ENCODE results near the gene PLA2G4C. TPM values are rescaled to one million over a fixed set of nuclear protein-coding genes. Genes with fewer than 3 reads are reported as not detected.

The PLA2G4C gene
- total RNA-seq, 4 donors from 2014 or later, result 25.7 to 61.1 (median 51.1) TPM

DNA sequence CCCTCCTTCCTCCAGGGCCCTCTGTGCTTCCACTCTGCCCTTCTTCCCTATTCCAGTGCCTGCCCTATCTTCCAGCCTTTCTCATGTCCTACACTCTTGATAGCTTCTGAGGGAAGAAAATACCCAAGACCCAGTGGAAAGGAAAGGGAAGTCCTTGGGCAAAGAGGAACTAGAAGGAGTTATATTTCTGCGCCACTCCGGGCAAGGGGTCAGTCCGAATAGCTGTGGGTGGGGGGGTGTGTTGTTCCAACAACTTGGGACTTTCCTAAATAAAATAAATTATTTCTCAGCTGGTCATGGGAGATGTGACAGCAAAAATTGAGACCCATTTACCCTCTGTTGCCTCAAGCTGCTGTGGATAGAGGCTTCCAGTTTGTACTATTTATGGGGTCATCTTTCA is 89.9 kb downstream of the PLA2G4C start:
- ATAC-seq (no peak), DNase-seq (no peak)
- Histone ChIP-seq H3K9me3 (no peaks in the 10 kb centered on the region), H3K4me1 (no peaks in the 10 kb centered on the region), H3K36me3 (no peaks in the 10 kb centered on the region), H3K27ac (no peak overlapping the region), H3K27me3 (no peaks in the 10 kb centered on the region), H3K4me3 (no peak overlapping the region)
- TF ChIP-seq, protein P1, sequence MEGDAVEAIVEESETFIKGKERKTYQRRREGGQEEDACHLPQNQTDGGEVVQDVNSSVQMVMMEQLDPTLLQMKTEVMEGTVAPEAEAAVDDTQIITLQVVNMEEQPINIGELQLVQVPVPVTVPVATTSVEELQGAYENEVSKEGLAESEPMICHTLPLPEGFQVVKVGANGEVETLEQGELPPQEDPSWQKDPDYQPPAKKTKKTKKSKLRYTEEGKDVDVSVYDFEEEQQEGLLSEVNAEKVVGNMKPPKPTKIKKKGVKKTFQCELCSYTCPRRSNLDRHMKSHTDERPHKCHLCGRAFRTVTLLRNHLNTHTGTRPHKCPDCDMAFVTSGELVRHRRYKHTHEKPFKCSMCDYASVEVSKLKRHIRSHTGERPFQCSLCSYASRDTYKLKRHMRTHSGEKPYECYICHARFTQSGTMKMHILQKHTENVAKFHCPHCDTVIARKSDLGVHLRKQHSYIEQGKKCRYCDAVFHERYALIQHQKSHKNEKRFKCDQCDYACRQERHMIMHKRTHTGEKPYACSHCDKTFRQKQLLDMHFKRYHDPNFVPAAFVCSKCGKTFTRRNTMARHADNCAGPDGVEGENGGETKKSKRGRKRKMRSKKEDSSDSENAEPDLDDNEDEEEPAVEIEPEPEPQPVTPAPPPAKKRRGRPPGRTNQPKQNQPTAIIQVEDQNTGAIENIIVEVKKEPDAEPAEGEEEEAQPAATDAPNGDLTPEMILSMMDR (IDR thresholded peaks at IDR 0.05 in 4 of 5, conservative IDR thresholded peaks at IDR 0.05 in 1 of 5), result no peak
- TF ChIP-seq POLR2A (IDR thresholded peaks at IDR 0.05), result no peak
- in situ Hi-C loops (cut with MboI; ENCODE audit: low sequenced_read_pairs in 4 of 4), result no loop called here
- intact Hi-C loops (cut with DNase I; ENCODE audit: low total_unique reads), result no loop called here

DNA sequence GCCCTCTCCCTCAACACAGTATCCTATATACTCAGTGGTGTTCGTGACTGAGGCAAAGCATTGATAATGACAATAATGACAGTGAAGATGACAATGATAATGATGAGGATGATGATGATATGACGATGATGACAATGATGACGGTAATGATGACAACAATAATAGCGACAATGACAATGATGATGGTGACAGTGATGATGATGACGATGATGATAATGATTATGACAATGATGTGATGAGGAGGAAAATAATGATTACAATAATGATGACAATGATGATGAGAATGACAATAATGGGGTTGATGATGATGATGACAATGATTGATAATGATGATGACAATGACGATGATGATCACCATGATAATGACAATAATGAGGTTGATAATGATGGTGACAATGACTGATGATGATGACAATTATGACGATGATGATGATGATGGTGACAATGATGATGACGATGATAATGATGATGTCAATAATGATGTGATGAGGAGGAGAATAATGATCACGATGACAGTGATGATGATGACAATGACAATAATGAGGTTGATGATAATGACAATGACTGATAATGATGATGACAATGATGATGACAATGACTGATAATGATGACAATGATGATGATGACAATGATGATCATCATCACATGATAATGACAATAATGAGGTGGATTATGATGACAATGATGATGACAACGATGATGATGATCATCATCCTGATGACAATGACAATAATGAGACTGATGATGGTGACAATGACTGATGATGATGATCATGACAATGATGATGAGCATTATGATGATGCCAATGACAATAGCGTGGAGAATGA is 99.5 kb downstream of the PLA2G4C start:
- H3K4me3 ChIP-seq, result no peak overlapping the region
- H3K9me3 ChIP-seq, result no peaks in the 10 kb centered on the region
- DNase-seq (no peak), ATAC-seq (no peak)
- intact Hi-C loops (cut with DNase I; ENCODE audit: low total_unique reads), result no loop called here
- H3K27me3 ChIP-seq, result peaks cover 0 to 3% (median 0%) of the 10 kb centered on the region in 3 donors
- no peaks in the 10 kb centered on the region for H3K36me3 ChIP-seq
- TF ChIP-seq, protein P1 (IDR thresholded peaks at IDR 0.05 in 4 of 5, conservative IDR thresholded peaks at IDR 0.05 in 1 of 5), result no peak
- no peak for TF ChIP-seq POLR2A (IDR thresholded peaks at IDR 0.05)
- no peaks in the 10 kb centered on the region for H3K4me1 ChIP-seq
- H3K27ac ChIP-seq, result no peak overlapping the region
- in situ Hi-C loops (cut with MboI; ENCODE audit: low sequenced_read_pairs in 4 of 4), result no loop called here

DNA sequence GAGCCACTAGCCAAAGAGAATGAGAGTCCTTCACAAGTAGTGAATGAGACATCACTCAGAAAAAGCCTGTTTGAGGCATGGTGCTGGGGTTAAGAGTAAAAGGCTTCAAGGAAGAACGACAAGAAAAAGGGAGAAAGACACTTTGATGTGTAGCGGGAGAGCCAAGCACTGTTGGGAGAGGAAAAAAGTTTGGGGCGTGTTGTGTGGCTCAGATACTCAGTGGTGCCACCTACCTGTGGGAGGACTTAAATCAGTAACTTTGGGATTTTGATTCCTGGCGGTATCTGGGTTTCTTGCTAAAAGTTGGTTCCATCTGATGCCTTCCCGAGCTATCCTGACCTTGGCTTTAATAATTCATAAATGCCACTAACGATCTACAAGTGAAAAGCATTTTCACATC is 103.9 kb downstream of the PLA2G4C start:
- Histone ChIP-seq H3K27ac (no peak overlapping the region), H3K27me3 (no peaks in the 10 kb centered on the region), H3K4me3 (no peak overlapping the region), H3K36me3 (no peaks in the 10 kb centered on the region), H3K4me1 (no peaks in the 10 kb centered on the region), H3K9me3 (no peaks in the 10 kb centered on the region)
- intact Hi-C loops (cut with DNase I; ENCODE audit: low total_unique reads), result no loop called here
- no peak for ATAC-seq
- DNase-seq, result no peak
- TF ChIP-seq, protein P1 (IDR thresholded peaks at IDR 0.05 in 4 of 5, conservative IDR thresholded peaks at IDR 0.05 in 1 of 5), result no peak
- TF ChIP-seq POLR2A (IDR thresholded peaks at IDR 0.05), result no peak
- in situ Hi-C loops (cut with MboI; ENCODE audit: low sequenced_read_pairs in 4 of 4), result no loop called here

DNA sequence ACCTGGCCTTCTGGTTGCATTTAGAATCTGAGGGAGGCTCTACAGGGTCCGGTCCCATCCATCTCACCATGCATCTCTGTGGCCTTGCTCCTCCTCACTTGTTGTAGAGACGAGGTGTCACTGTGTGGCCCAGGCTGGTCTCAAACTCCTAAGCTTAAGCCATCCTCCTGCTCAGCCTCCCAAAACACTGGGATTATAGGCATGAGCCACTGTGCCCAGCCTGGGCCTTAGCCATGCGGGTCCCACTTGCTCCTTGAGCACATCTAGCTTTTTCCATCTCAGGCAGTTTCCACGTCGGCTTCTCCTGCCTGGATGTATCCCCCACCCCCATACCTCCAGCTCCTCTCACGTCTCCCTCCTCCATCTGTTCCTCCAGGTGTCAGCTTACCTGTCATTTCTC is 106.4 kb downstream of the PLA2G4C start:
- in situ Hi-C loops (cut with MboI; ENCODE audit: low sequenced_read_pairs in 4 of 4) (no loop called here), intact Hi-C loops (cut with DNase I; ENCODE audit: low total_unique reads) (no loop called here)
- DNase-seq (no peak), ATAC-seq (no peak)
- H3K27ac ChIP-seq, result no peak overlapping the region
- H3K36me3 ChIP-seq, result no peaks in the 10 kb centered on the region
- no peak overlapping the region for H3K4me3 ChIP-seq
- no peaks in the 10 kb centered on the region for H3K27me3 ChIP-seq
- H3K4me1 ChIP-seq, result no peaks in the 10 kb centered on the region
- no peak for TF ChIP-seq POLR2A (IDR thresholded peaks at IDR 0.05)
- TF ChIP-seq, protein P1 (IDR thresholded peaks at IDR 0.05 in 4 of 5, conservative IDR thresholded peaks at IDR 0.05 in 1 of 5), result no peak
- no peaks in the 10 kb centered on the region for H3K9me3 ChIP-seq

Data from gastrocnemius medialis (tissue), 4 donors.